PC-3 (cell line): ENCODE data around the gene BCKDHB. TPM values are rescaled to one million over a fixed set of nuclear protein-coding genes. Genes with fewer than 3 reads are reported as not detected.

ENCODE experiments used
- ATAC-seq: fragments of 200-7000 bp; cut with Tn5 transposase; 2 replicates; pipeline ENCODE4 v1.9.1; 2020; ENCODE audit warnings: mild to moderate bottlenecking, moderate library complexity
- BruUV-seq: library from RNA; stranded (reverse); fragments of 400-500 nt; replicated peaks from 2 replicates; lab custom pipeline; 2021; lab: Mats Ljungman, UMichigan
- CTCF ChIA-PET: fragments of 300-600 bp; sonication (Branson Sonifier 250); formaldehyde crosslinking; loops from one replicate; lab custom pipeline; 2022; ENCODE audit warnings: antibody characterized with exemption; lab: Charles Lee
- POLR2A ChIA-PET: fragments of 300-600 bp; sonication (Branson Sonifier 250); formaldehyde crosslinking; loops from one replicate; lab custom pipeline; 2022; ENCODE audit warnings: antibody characterized with exemption; ENCODE audit not compliant: unreplicated experiment; lab: Charles Lee
- DNase-seq: peaks from one replicate; pipeline ENCODE4 v3.0.0-alpha.2; 2015
- H2AFZ ChIP-seq: fragments of 300-600 bp; sonication (generic); 2 replicates; pipeline ENCODE4 v1.6.0; 2016; ENCODE audit warnings: antibody characterized with exemption, low read length
- H3F3A ChIP-seq: fragments of 300-600 bp; sonication (generic); one replicate; pipeline ENCODE4 v1.6.0; 2017; ENCODE audit warnings: antibody characterized with exemption, low read length, control low read depth, mild to moderate bottlenecking; ENCODE audit not compliant: unreplicated experiment
- H3K27ac ChIP-seq: fragments of 300-600 bp; sonication (generic); 2 replicates; pipeline ENCODE4 v1.5.1; 2016; ENCODE audit warnings: mild to moderate bottlenecking, low read length
- H3K27me3 ChIP-seq: fragments of 300-600 bp; sonication (generic); 2 replicates; pipeline ENCODE4 v1.6.1; 2016; ENCODE audit warnings: low read length, mixed read lengths
- H3K36me3 ChIP-seq: fragments of 300-600 bp; sonication (generic); 2 replicates; pipeline ENCODE4 v1.6.1; 2016; ENCODE audit warnings: low read depth, mixed run types, low read length, mixed read lengths
- H3K4me1 ChIP-seq: fragments of 300-600 bp; sonication (generic); 2 replicates; pipeline ENCODE4 v1.5.1; 2016; ENCODE audit warnings: low read length; ENCODE audit not compliant: insufficient read depth
- H3K4me2 ChIP-seq: fragments of 300-600 bp; sonication (generic); 2 replicates; pipeline ENCODE4 v1.6.0; 2016; ENCODE audit warnings: low read length
- H3K4me3 ChIP-seq: fragments of 300-600 bp; sonication (generic); 2 replicates; pipeline ENCODE4 v1.5.1; 2016; ENCODE audit warnings: mild to moderate bottlenecking, low read length, mixed read lengths
- H3K79me2 ChIP-seq: fragments of 300-600 bp; sonication (generic); 2 replicates; pipeline ENCODE4 v1.6.1; 2017; ENCODE audit warnings: low read length, mixed read lengths
- H3K9ac ChIP-seq: fragments of 300-600 bp; sonication (generic); 2 replicates; pipeline ENCODE4 v1.6.0; 2016; ENCODE audit warnings: mild to moderate bottlenecking, low read length
- H3K9me2 ChIP-seq: fragments of 300-600 bp; sonication (generic); replicated peaks from 2 replicates; pipeline ENCODE4 v1.6.1; 2016; ENCODE audit warnings: mixed run types, low read length, mixed read lengths
- H3K9me3 ChIP-seq: fragments of 300-600 bp; sonication (generic); 2 replicates; pipeline ENCODE4 v1.6.1; 2016; ENCODE audit warnings: low read length, mixed read lengths
- H4K20me1 ChIP-seq: fragments of 300-600 bp; sonication (generic); 2 replicates; pipeline ENCODE4 v1.6.1; 2016; ENCODE audit warnings: low read length, mixed read lengths
- CTCF ChIP-seq: fragments of 300-600 bp; sonication (generic); conservative IDR thresholded peaks from 2 replicates; pipeline ENCODE4 v1.5.1; 2017; ENCODE audit warnings: antibody characterized with exemption, low read depth, mild to moderate bottlenecking, low read length
- EZH2 ChIP-seq: fragments of 300-600 bp; sonication (generic); IDR thresholded peaks from one replicate; pipeline ENCODE4 v1.6.1; 2017; ENCODE audit warnings: antibody characterized with exemption, mild to moderate bottlenecking, low read length; ENCODE audit not compliant: unreplicated experiment
- EZH2phosphoT487 ChIP-seq: fragments of 300-600 bp; sonication (generic); IDR thresholded peaks from 2 replicates; pipeline ENCODE4 v1.6.1; 2018; ENCODE audit warnings: mild to moderate bottlenecking, antibody characterized with exemption, low read length, borderline replicate concordance
- intact Hi-C: fragments of 100-400 bp; cut with micrococcal nuclease; formaldehyde crosslinking; loops from 2 replicates; pipeline ENCODE4 v1.9.0; 2023
- total RNA-seq: library from RNA; depleted of rRNA; stranded (reverse); fragments of >200 nt; gene quantifications from 2 replicates; pipeline ENCODE4 v1.2.3, GENCODE V29; 2014

Gene BCKDHB
- total RNA-seq, 1 experiment from 2014 or later: 9.9 TPM

- Histone ChIP-seq H3K4me3 (no peak overlapping the region), H3K36me3 (no peaks in the 10 kb centered on the region), H3K27ac (no peak overlapping the region), H2AFZ (no peak overlapping the region), H3K79me2 (no peaks in the 10 kb centered on the region), H3K9ac (no peak overlapping the region), H3K4me2 (0 out of 2 replicates have a peak overlapping the region, but pooled peaks have one; percentile 21), H3K4me1 (no peaks in the 10 kb centered on the region), H3K9me2 (no peaks in the 10 kb centered on the region), H3K9me3 (no peaks in the 10 kb centered on the region), H3F3A (no peaks in the 10 kb centered on the region), H3K27me3 (no peaks in the 10 kb centered on the region), H4K20me1 (no peaks in the 10 kb centered on the region)
- peak; percentile 49; the same call in 1 of the 2 replicates for ATAC-seq
- ChIA-PET CTCF (no interaction called here), POLR2A (no interaction called here)
- intact Hi-C loops: loop anchor here (1.0 to 5.0 kb wide), 6 partner anchors 119 to 387 kb away; no protein-coding TSS in a partner anchor
- DNase-seq: peak; percentile 70
- no TSS peak for BruUV-seq
- no peak for TF ChIP-seq EZH2phosphoT487
- peak; percentile 86 for TF ChIP-seq CTCF
Measured at GRCh38 chr6:80338201-80338836, 231.8 kb downstream of the BCKDHB start.

GRCh38 chr6:80339421-80339820 lies 232.9 kb downstream of the BCKDHB start:
- no peak overlapping the region for H3K9ac ChIP-seq

More at GRCh38 chr6:80339421-80339820, 232.9 kb downstream of the BCKDHB start:
- Histone ChIP-seq H3K4me3 (no peak overlapping the region), H3K36me3 (no peaks in the 10 kb centered on the region), H3K9me3 (no peaks in the 10 kb centered on the region), H3K27me3 (no peaks in the 10 kb centered on the region), H3K4me1 (no peaks in the 10 kb centered on the region), H3K79me2 (no peaks in the 10 kb centered on the region), H2AFZ (no peak overlapping the region), H3K9me2 (no peaks in the 10 kb centered on the region), H3F3A (no peaks in the 10 kb centered on the region), H4K20me1 (no peaks in the 10 kb centered on the region), H3K27ac (no peak overlapping the region), H3K4me2 (no peak overlapping the region)
- no peak for TF ChIP-seq EZH2phosphoT487
- TF ChIP-seq EZH2: no peak
- TF ChIP-seq CTCF: no peak
- ATAC-seq: no peak
- BruUV-seq: no TSS peak
- CTCF ChIA-PET: no interaction called here
- POLR2A ChIA-PET: no interaction called here
- intact Hi-C loops: loop anchor here (2.0 to 5.0 kb wide), 5 partner anchors 118 to 265 kb away; no protein-coding TSS in a partner anchor
- no peak for DNase-seq
